C4-2B (cell line): ENCODE results near the gene ELOVL2.
"Not testable (repeated sequence)": the region's sequence is repeated elsewhere in the genome, so short reads cannot be mapped to it uniquely, and the experiment has no call there.

ENCODE experiments used
- H3K27ac ChIP-seq: fragments of 450-650 bp; 2 replicates; pipeline ENCODE4 v1.5.1; 2017
- CTCF ChIP-seq: fragments of 450-650 bp; conservative IDR thresholded peaks from 2 replicates; pipeline ENCODE4 v1.5.1; 2017; ENCODE audit warnings: mild to moderate bottlenecking
- ZFX ChIP-seq: fragments of 450-650 bp; IDR thresholded peaks from 2 replicates; pipeline ENCODE4 v1.6.1; 2017

The ELOVL2 gene

GRCh38 chr6:11043961-11044711 lies at the start of gene ELOVL2:
TSS of gene ELOVL2 (minus strand) at chr6:11044305. CDS start at chr6:11044230, 75 bp downstream.
- TF ChIP-seq CTCF (peak; percentile 74), ZFX (no peak)
- H3K27ac ChIP-seq: peak within 1 kb of the TSS; percentile 72

- peak overlapping the region; percentile 92 for H3K27ac ChIP-seq
- TF ChIP-seq CTCF (no peak), ZFX (no peak)
Observed at GRCh38 chr6:11093376-11093625, 49.2 kb upstream of the ELOVL2 start.

- no peak for TF ChIP-seq CTCF
- TF ChIP-seq ZFX: no peak
- H3K27ac ChIP-seq: peak overlapping the region; percentile 92
Observed at GRCh38 chr6:11092668-11093375, 48.7 kb upstream of the ELOVL2 start.

GRCh38 chr6:11091141-11091540 lies 47.0 kb upstream of the ELOVL2 start:
- not testable (repeated sequence) for H3K27ac ChIP-seq

GRCh38 chr6:11089695-11090094 lies 45.6 kb upstream of the ELOVL2 start:
- TF ChIP-seq CTCF (no peak), ZFX (no peak)
- H3K27ac ChIP-seq: no peak overlapping the region

GRCh38 chr6:11087141-11087812 lies 43.2 kb upstream of the ELOVL2 start:
- not testable (repeated sequence) for H3K27ac ChIP-seq

- no peak overlapping the region for H3K27ac ChIP-seq
- TF ChIP-seq CTCF: no peak
- no peak for TF ChIP-seq ZFX
Observed at GRCh38 chr6:11085758-11086435, 41.8 kb upstream of the ELOVL2 start.

GRCh38 chr6:11083956-11084355 lies 39.9 kb upstream of the ELOVL2 start:
- TF ChIP-seq ZFX: no peak
- no peak for TF ChIP-seq CTCF
- no peak overlapping the region for H3K27ac ChIP-seq
